Measurements from ENCODE around the gene INA. TPM values are rescaled to one million over a fixed set of nuclear protein-coding genes. Genes with fewer than 3 reads are reported as not detected.

The INA gene
- total RNA-seq, 3 donors from 2014 or later: not detected

- Histone ChIP-seq H3K27ac (no peak overlapping the region), H3K27me3 (peaks cover 5 to 70% of the 10 kb centered on the region in 2 donors), H3K36me3 (no peaks in the 10 kb centered on the region), H3K9me3 (no peaks in the 10 kb centered on the region), H3K4me3 (no peak overlapping the region), H3K4me1 (peaks cover 0 to 8% of the 10 kb centered on the region in 2 donors)
- no peak for DNase-seq (ENCODE audit: low spot score in 2 of 2)
- TF ChIP-seq POLR2A (IDR thresholded peaks at IDR 0.05) (no peak), CTCF (IDR thresholded peaks at IDR 0.05) (no peak), POLR2AphosphoS5 (IDR thresholded peaks at IDR 0.05) (no peak)
- intact Hi-C loops (cut with DNase I; ENCODE audit: low total_unique reads): loop anchor here (2.0 kb wide), 1 partner anchor 16 kb away; no protein-coding TSS in a partner anchor
Observed at GRCh38 chr10:103280506-103280905, 3.6 kb downstream of the INA start.

- no peak for TF ChIP-seq POLR2A (IDR thresholded peaks at IDR 0.05)
- no peak for TF ChIP-seq CTCF (IDR thresholded peaks at IDR 0.05)
- TF ChIP-seq POLR2AphosphoS5 (IDR thresholded peaks at IDR 0.05): no peak
- H3K9me3 ChIP-seq: no peaks in the 10 kb centered on the region
- intact Hi-C loops (cut with DNase I; ENCODE audit: low total_unique reads): loop anchor here (2.0 kb wide), 1 partner anchor 17 kb away; no protein-coding TSS in a partner anchor
- H3K36me3 ChIP-seq: no peaks in the 10 kb centered on the region
- H3K4me3 ChIP-seq: no peak overlapping the region
- no peak overlapping the region for H3K27ac ChIP-seq
- peaks cover 5 to 58% of the 10 kb centered on the region in 2 donors for H3K27me3 ChIP-seq
- peaks cover 0 to 7% of the 10 kb centered on the region in 2 donors for H3K4me1 ChIP-seq
- DNase-seq (ENCODE audit: low spot score in 2 of 2): no peak
Observed at GRCh38 chr10:103281753-103282152, 4.8 kb downstream of the INA start.

- Histone ChIP-seq H3K4me3 (no peak overlapping the region), H3K4me1 (no peaks in the 10 kb centered on the region), H3K9me3 (no peaks in the 10 kb centered on the region), H3K27me3 (peaks cover 0 to 50% of the 10 kb centered on the region in 2 donors), H3K27ac (no peak overlapping the region), H3K36me3 (no peaks in the 10 kb centered on the region)
- intact Hi-C loops (cut with DNase I; ENCODE audit: low total_unique reads): no loop called here
- no peak for DNase-seq (ENCODE audit: low spot score in 2 of 2)
- no peak for TF ChIP-seq POLR2A (IDR thresholded peaks at IDR 0.05)
- TF ChIP-seq POLR2AphosphoS5 (IDR thresholded peaks at IDR 0.05): no peak
- TF ChIP-seq CTCF (IDR thresholded peaks at IDR 0.05): no peak
Observed at GRCh38 chr10:103282961-103283360, 6.0 kb downstream of the INA start.

GRCh38 chr10:103284170-103284569 is 7.2 kb downstream of the INA start:
- H3K4me3 ChIP-seq: no peak overlapping the region
- no peak overlapping the region for H3K27ac ChIP-seq
- H3K4me1 ChIP-seq: no peaks in the 10 kb centered on the region
- H3K27me3 ChIP-seq: peaks cover 0 to 38% of the 10 kb centered on the region in 2 donors
- no peaks in the 10 kb centered on the region for H3K9me3 ChIP-seq
- intact Hi-C loops (cut with DNase I; ENCODE audit: low total_unique reads): no loop called here
- no peak for DNase-seq (ENCODE audit: low spot score in 2 of 2)
- no peak for TF ChIP-seq CTCF (IDR thresholded peaks at IDR 0.05)
- TF ChIP-seq POLR2A (IDR thresholded peaks at IDR 0.05): no peak
- TF ChIP-seq POLR2AphosphoS5 (IDR thresholded peaks at IDR 0.05): no peak
- H3K36me3 ChIP-seq: no peaks in the 10 kb centered on the region

GRCh38 chr10:103287992-103288391 is 11.1 kb downstream of the INA start:
- H3K27ac ChIP-seq: no peak overlapping the region
- no peaks in the 10 kb centered on the region for H3K36me3 ChIP-seq
- DNase-seq (ENCODE audit: low spot score in 2 of 2): no peak
- no peaks in the 10 kb centered on the region for H3K4me1 ChIP-seq
- H3K9me3 ChIP-seq: no peaks in the 10 kb centered on the region
- intact Hi-C loops (cut with DNase I; ENCODE audit: low total_unique reads): no loop called here
- no peak overlapping the region for H3K4me3 ChIP-seq
- no peak for TF ChIP-seq POLR2AphosphoS5 (IDR thresholded peaks at IDR 0.05)
- no peak for TF ChIP-seq POLR2A (IDR thresholded peaks at IDR 0.05)
- TF ChIP-seq CTCF (IDR thresholded peaks at IDR 0.05): no peak
- H3K27me3 ChIP-seq: peaks cover 0 to 8% of the 10 kb centered on the region in 2 donors

Data from breast epithelium (tissue), 4 donors.